GM18505 (cell line): Measurements from ENCODE around the gene SNX10.

ENCODE experiments used
- ATAC-seq: cut with Tn5 transposase; IDR thresholded peaks from one replicate; pipeline ENCODE4 v1.9.1; 2021; ENCODE audit not compliant: unreplicated experiment
- POLR2A ChIP-seq: IDR thresholded peaks from 4 replicates; pipeline ENCODE4 v1.6.1; 2011; ENCODE audit warnings: borderline replicate concordance; ENCODE audit not compliant: insufficient read depth, insufficient read length; ENCODE audit errors: extremely low read depth

The SNX10 gene

GRCh38 chr7:26374647-26375373, 83.1 kb downstream of the SNX10 start:
- TF ChIP-seq POLR2A: no peak
- ATAC-seq: no peak

GRCh38 chr7:26375726-26376174, 84.1 kb downstream of the SNX10 start:
- ATAC-seq: peak; percentile 17
- TF ChIP-seq POLR2A: no peak

- no peak for TF ChIP-seq POLR2A
- peak; percentile 34 for ATAC-seq
Observed at GRCh38 chr7:26376175-26376917, 84.7 kb downstream of the SNX10 start.

- no peak for ATAC-seq
- TF ChIP-seq POLR2A: no peak
Observed at GRCh38 chr7:26378016-26378415, 86.4 kb downstream of the SNX10 start.

- TF ChIP-seq POLR2A: no peak
- no peak for ATAC-seq
Observed at GRCh38 chr7:26379711-26380110, 88.0 kb downstream of the SNX10 start.

GRCh38 chr7:26381476-26382353, 90.1 kb downstream of the SNX10 start:
- no peak for ATAC-seq
- TF ChIP-seq POLR2A: no peak

GRCh38 chr7:26385240-26385639, 93.6 kb downstream of the SNX10 start:
- no peak for ATAC-seq
- no peak for TF ChIP-seq POLR2A

GRCh38 chr7:26387731-26388130, 96.1 kb downstream of the SNX10 start:
- TF ChIP-seq POLR2A: no peak
- ATAC-seq: no peak

- TF ChIP-seq POLR2A: no peak
- no peak for ATAC-seq
Observed at GRCh38 chr7:26388256-26388655, 96.6 kb downstream of the SNX10 start.

GRCh38 chr7:26390016-26390415, 98.4 kb downstream of the SNX10 start:
- no peak for ATAC-seq
- no peak for TF ChIP-seq POLR2A

- TF ChIP-seq POLR2A: no peak
- ATAC-seq: no peak
Observed at GRCh38 chr7:26393818-26394217, 102.2 kb downstream of the SNX10 start.

GRCh38 chr7:26397332-26397731, 105.7 kb downstream of the SNX10 start:
- ATAC-seq: no peak
- TF ChIP-seq POLR2A: no peak

- TF ChIP-seq POLR2A: no peak
- peak; percentile 24 for ATAC-seq
Observed at GRCh38 chr7:26397796-26398426, 106.2 kb downstream of the SNX10 start.
